IMR-90 (cell line): ENCODE results near the gene UPF1. TPM values are rescaled to one million over a fixed set of nuclear protein-coding genes. Genes with fewer than 3 reads are reported as not detected.

Source experiments
- ATAC-seq: fragments of 200-7000 bp; cut with Tn5 transposase; 2 replicates; pipeline ENCODE4 v1.9.1; 2020; ENCODE audit warnings: low read depth, mild to moderate bottlenecking, moderate library complexity
- BruUV-seq: library from RNA; stranded (reverse); fragments of 400-500 nt; replicated peaks from 2 replicates; lab custom pipeline; 2021; lab: Mats Ljungman, UMichigan
- CTCF ChIA-PET: fragments of 300-600 bp; formaldehyde crosslinking; extraction: SDS; loops from one replicate; lab custom pipeline; 2021; ENCODE audit warnings: antibody characterized with exemption; lab: Yijun Ruan, JAX
- POLR2A ChIA-PET: fragments of 300-600 bp; sonication (Branson Sonifier 250); formaldehyde crosslinking; loops from one replicate; lab custom pipeline; 2022; ENCODE audit warnings: antibody characterized with exemption; ENCODE audit not compliant: unreplicated experiment; lab: Charles Lee
- DNase-seq: peaks from one replicate; pipeline ENCODE4 v3.0.0; 2013
- H2AFZ ChIP-seq: replicated peaks from 2 replicates; pipeline ENCODE3; 2013; ENCODE audit warnings: low read length, mild to moderate bottlenecking; ENCODE audit not compliant: poor library complexity
- H2AK5ac ChIP-seq: 2 replicates; pipeline ENCODE4 v1.6.1; 2013; ENCODE audit warnings: low read depth, low read length, inconsistent platforms
- H2AK9ac ChIP-seq: replicated peaks from 2 replicates; pipeline ENCODE3; 2013; ENCODE audit warnings: mild to moderate bottlenecking, low read depth, low read length, moderate library complexity; ENCODE audit not compliant: poor library complexity
- H2BK120ac ChIP-seq: 2 replicates; pipeline ENCODE4 v1.6.1; 2013; ENCODE audit warnings: low read depth, low read length, inconsistent platforms
- H2BK15ac ChIP-seq: 3 replicates; pipeline ENCODE4 v1.6.1; 2013; ENCODE audit warnings: low read depth, low read length, inconsistent platforms
- H2BK20ac ChIP-seq: 2 replicates; pipeline ENCODE4 v1.6.1; 2013; ENCODE audit warnings: low read depth, mild to moderate bottlenecking, inconsistent platforms, low read length, moderate library complexity
- H2BK5ac ChIP-seq: 2 replicates; pipeline ENCODE4 v1.6.1; 2013; ENCODE audit warnings: mild to moderate bottlenecking, low read depth, low read length, inconsistent platforms; ENCODE audit not compliant: poor library complexity, severe bottlenecking
- H3K14ac ChIP-seq: replicated peaks from 2 replicates; pipeline ENCODE4 v1.6.1; 2013; ENCODE audit warnings: low read depth, low read length, inconsistent platforms
- H3K18ac ChIP-seq: 2 replicates; pipeline ENCODE4 v1.6.1; 2013; ENCODE audit warnings: low read depth, low read length, control low read depth
- H3K23ac ChIP-seq: 2 replicates; pipeline ENCODE4 v1.6.1; 2013; ENCODE audit warnings: low read depth, low read length, inconsistent platforms
- H3K27ac ChIP-seq: 2 replicates; pipeline ENCODE4 v1.5.1; 2013; ENCODE audit warnings: mild to moderate bottlenecking, control low read depth, low read length; ENCODE audit not compliant: insufficient read depth
- H3K27me3 ChIP-seq: 2 replicates; pipeline ENCODE4 v1.6.1; 2013; ENCODE audit warnings: low read length; ENCODE audit not compliant: control insufficient read depth, insufficient read depth
- H3K36me3 ChIP-seq: 2 replicates; pipeline ENCODE4 v1.6.1; 2013; ENCODE audit warnings: low read length, mixed read lengths; ENCODE audit not compliant: control insufficient read depth, insufficient read depth
- H3K4ac ChIP-seq: 2 replicates; pipeline ENCODE4 v1.6.1; 2013; ENCODE audit warnings: low read depth, low read length, inconsistent platforms
- H3K4me1 ChIP-seq: 2 replicates; pipeline ENCODE4 v1.6.1; 2013; ENCODE audit warnings: low read length, mixed read lengths; ENCODE audit not compliant: control insufficient read depth, insufficient read depth
- H3K4me2 ChIP-seq: 2 replicates; pipeline ENCODE4 v1.6.1; 2013; ENCODE audit warnings: low read depth, mild to moderate bottlenecking, control low read depth, low read length, moderate library complexity
- H3K4me3 ChIP-seq: 2 replicates; pipeline ENCODE4 v1.5.1; 2013; ENCODE audit warnings: low read depth, mild to moderate bottlenecking, control low read depth, low read length, moderate library complexity; ENCODE audit not compliant: insufficient read depth
- H3K56ac ChIP-seq: 2 replicates; pipeline ENCODE4 v1.6.1; 2013; ENCODE audit warnings: low read length, inconsistent platforms; ENCODE audit not compliant: insufficient read depth; ENCODE audit errors: extremely low read depth
- H3K79me1 ChIP-seq, 2 experiments: 2 replicates each; pipeline ENCODE4 v1.6.1; 2013; ENCODE audit warnings: low read length in 2 of 2, inconsistent platforms in 1 of 2, low read depth in 1 of 2
- H3K9ac ChIP-seq: 2 replicates; pipeline ENCODE4 v1.6.1; 2013; ENCODE audit warnings: low read depth, low read length, control low read depth
- H3K9me1 ChIP-seq: 2 replicates; pipeline ENCODE4 v1.6.1; 2013; ENCODE audit warnings: low read length, inconsistent platforms; ENCODE audit not compliant: insufficient read depth
- H3K9me3 ChIP-seq: 2 replicates; pipeline ENCODE4 v1.6.1; 2013; ENCODE audit warnings: low read length; ENCODE audit not compliant: control insufficient read depth, insufficient read depth
- H4K20me1 ChIP-seq: 2 replicates; pipeline ENCODE4 v1.6.1; 2013; ENCODE audit warnings: low read length, inconsistent platforms; ENCODE audit not compliant: insufficient read depth
- H4K5ac ChIP-seq: 2 replicates; pipeline ENCODE4 v1.6.1; 2013; ENCODE audit warnings: mild to moderate bottlenecking, low read depth, low read length, control low read depth
- H4K8ac ChIP-seq, 2 experiments: 2 replicates each; pipeline ENCODE4 v1.6.1; 2013; ENCODE audit warnings: low read depth in 2 of 2, low read length in 2 of 2, control low read depth in 1 of 2, inconsistent platforms in 1 of 2
- H4K91ac ChIP-seq: 2 replicates; pipeline ENCODE4 v1.6.1; 2013; ENCODE audit warnings: low read depth, low read length, inconsistent platforms; ENCODE audit not compliant: insufficient read depth
- CEBPB ChIP-seq: IDR thresholded peaks from 2 replicates; pipeline ENCODE4 v1.6.1; 2012; ENCODE audit warnings: low read depth, low read length, improper control_type of control experiment
- CHD1 ChIP-seq: IDR thresholded peaks from 2 replicates; pipeline ENCODE4 v1.6.1; 2012; ENCODE audit warnings: low read depth, low read length, improper control_type of control experiment
- MAFK ChIP-seq: IDR thresholded peaks from 2 replicates; pipeline ENCODE4 v1.6.1; 2012; ENCODE audit warnings: low read depth, low read length, improper control_type of control experiment
- RFX5 ChIP-seq: IDR thresholded peaks from 2 replicates; pipeline ENCODE4 v1.8.0; 2012; ENCODE audit warnings: low read depth, mild to moderate bottlenecking, low read length, moderate library complexity
- SMC3 ChIP-seq: fragments of 150-350 bp; IDR thresholded peaks from 2 replicates; pipeline ENCODE4 v1.6.1; 2016; ENCODE audit warnings: low read depth, mild to moderate bottlenecking, antibody characterized with exemption, low read length, moderate library complexity
- USF2 ChIP-seq: fragments of 150-350 bp; IDR thresholded peaks from 2 replicates; pipeline ENCODE4 v1.6.1; 2017; ENCODE audit warnings: mild to moderate bottlenecking, antibody characterized with exemption, low read length, low read depth
- WGBS, 2 experiments: methylation state at CpG; one replicate each; pipeline versions ENCODE4 v1.1.5 to v1.1.7; 2013; ENCODE audit warnings: missing lambda C conversion rate in 2 of 2; ENCODE audit not compliant: insufficient read length in 1 of 2; ENCODE audit errors: extremely low coverage in 2 of 2; 5-methylcytosine and 5-hydroxymethylcytosine counted together
- dilution Hi-C: fragments of 300-500 bp; cut with HindIII; formaldehyde crosslinking; loops from one replicate; pipeline ENCODE4 v1.14.3; 2018; ENCODE audit warnings: low sequenced_read_pairs; ENCODE audit not compliant: unreplicated experiment
- in situ Hi-C: fragments of 300-500 bp; cut with MboI; formaldehyde crosslinking; loops from 3 replicates; pipeline ENCODE4 v1.14.3; 2019; ENCODE audit warnings: low sequenced_read_pairs, inconsistent platforms, mixed read lengths
- intact Hi-C: fragments of 100-400 bp; cut with micrococcal nuclease; formaldehyde crosslinking; loops from 2 replicates; pipeline ENCODE4 v1.10.0; 2022
- polyA plus RNA-seq, 3 experiments: library from polyadenylated mRNA; depleted of rRNA; stranded (reverse); fragments of >200 nt; gene quantifications; 2 replicates each; pipeline ENCODE4 v1.2.3, GENCODE V29; 2012; ENCODE audit warnings: low replicate concordance in 1 of 3
- total RNA-seq: library from RNA; depleted of rRNA; stranded (reverse); fragments of >200 nt; gene quantifications from 2 replicates; pipeline ENCODE4 v1.2.3, GENCODE V29; 2012

Gene UPF1
- total and polyA plus RNA-seq, 2 of the 4 experiments (the other 2 are of a cell fraction), result 31.2 to 50.3 TPM

- Histone ChIP-seq H3K14ac (no peak overlapping the region), H3K18ac (no peak overlapping the region), H3K4me1 (no peaks in the 10 kb centered on the region), H3K23ac (no peak overlapping the region), H4K91ac (no peak overlapping the region), H3K27ac (no peak overlapping the region), H2AK9ac (no peak overlapping the region), H3K79me1 (peaks cover 8 to 38% of the 10 kb centered on the region in 2 experiments; a peak in 3 of 4 replicates), H4K20me1 (peaks cover 17% of the 10 kb centered on the region), H3K9ac (no peak overlapping the region), H2BK5ac (no peak overlapping the region), H3K56ac (no peak overlapping the region), H3K9me3 (no peaks in the 10 kb centered on the region), H2AFZ (no peak overlapping the region), H3K4me2 (no peak overlapping the region), H3K36me3 (peaks cover 90% of the 10 kb centered on the region), H3K4ac (no peak overlapping the region), H4K8ac (no peak overlapping the region), H4K5ac (no peak overlapping the region), H3K4me3 (no peak overlapping the region), H2BK20ac (no peak overlapping the region), H2AK5ac (no peak overlapping the region), H3K27me3 (no peaks in the 10 kb centered on the region), H3K9me1 (no peaks in the 10 kb centered on the region), H2BK15ac (no peak overlapping the region), H2BK120ac (no peak overlapping the region)
- in situ Hi-C loops (no loop called here), dilution Hi-C loops (no loop called here), intact Hi-C loops (no loop called here)
- ChIA-PET CTCF (no interaction called here), POLR2A (no interaction called here)
- BruUV-seq, result no TSS peak
- ATAC-seq (no peak), DNase-seq (no peak)
- TF ChIP-seq SMC3, result no peak
- no peak for TF ChIP-seq USF2
- no peak for TF ChIP-seq MAFK
- no peak for TF ChIP-seq CEBPB
- TF ChIP-seq CHD1, result no peak
- no peak for TF ChIP-seq RFX5
- 85% methylated on average over 3 of the region's 9 CpGs; no CpG with 5 or more reads in 1 of the 2 experiments for WGBS, 2 experiments
Measured at GRCh38 chr19:18861235-18861634, 29.5 kb downstream of the UPF1 start.
